A673 (cell line): ENCODE results near the gene LMOD3. TPM values are rescaled to one million over a fixed set of nuclear protein-coding genes. Genes with fewer than 3 reads are reported as not detected.

ENCODE experiments used
- BruUV-seq: library from RNA; stranded (reverse); fragments of 400-500 nt; replicated peaks from 2 replicates; lab custom pipeline; 2021; lab: Mats Ljungman, UMichigan
- CTCF ChIA-PET: fragments of 300-600 bp; sonication (Branson Sonifier 250); formaldehyde crosslinking; loops from one replicate; lab custom pipeline; 2022; ENCODE audit warnings: antibody characterized with exemption; lab: Charles Lee
- POLR2A ChIA-PET: fragments of 300-600 bp; sonication (Branson Sonifier 250); formaldehyde crosslinking; loops from one replicate; lab custom pipeline; 2022; ENCODE audit warnings: antibody characterized with exemption; ENCODE audit not compliant: low non-redundant PET; lab: Charles Lee
- DNase-seq: peaks from one replicate; pipeline ENCODE4 v3.0.0-alpha.2; 2015; ENCODE audit warnings: low spot score
- H3K27ac ChIP-seq: fragments of 200-600 bp; sonication (generic); 2 replicates; pipeline ENCODE4 v1.5.1; 2016; ENCODE audit warnings: mixed run types, low read depth, mild to moderate bottlenecking, mixed read lengths, antibody characterized with exemption, low read length; ENCODE audit not compliant: poor library complexity, severe bottlenecking
- H3K27me3 ChIP-seq: fragments of 200-600 bp; sonication (generic); replicated peaks from 2 replicates; pipeline ENCODE4 v1.6.1; 2017; ENCODE audit warnings: mixed run types, low read depth, mild to moderate bottlenecking, mixed read lengths, antibody characterized with exemption, low read length; ENCODE audit not compliant: insufficient read depth, poor library complexity
- H3K36me3 ChIP-seq: fragments of 200-600 bp; sonication (generic); 2 replicates; pipeline ENCODE4 v1.6.1; 2016; ENCODE audit warnings: mixed run types, mild to moderate bottlenecking, mixed read lengths, antibody characterized with exemption, low read length; ENCODE audit not compliant: insufficient read depth, poor library complexity, severe bottlenecking
- H3K4me1 ChIP-seq: fragments of 200-600 bp; sonication (generic); 2 replicates; pipeline ENCODE4 v1.6.1; 2017; ENCODE audit warnings: mixed run types, mild to moderate bottlenecking, mixed read lengths, antibody characterized with exemption, low read length; ENCODE audit not compliant: insufficient read depth, poor library complexity, severe bottlenecking
- H3K4me3 ChIP-seq: fragments of 200-600 bp; sonication (generic); 2 replicates; pipeline ENCODE4 v1.5.1; 2016; ENCODE audit warnings: low read depth, mixed run types, mild to moderate bottlenecking, mixed read lengths, low read length; ENCODE audit not compliant: poor library complexity, severe bottlenecking
- H3K9me3 ChIP-seq: fragments of 200-600 bp; sonication (generic); 2 replicates; pipeline ENCODE4 v1.6.1; 2016; ENCODE audit warnings: mixed run types, low read depth, mild to moderate bottlenecking, mixed read lengths, antibody characterized with exemption, low read length; ENCODE audit not compliant: poor library complexity, severe bottlenecking
- EZH2 ChIP-seq: fragments of 200-600 bp; sonication (generic); IDR thresholded peaks from 2 replicates; pipeline ENCODE4 v1.6.1; 2017; ENCODE audit warnings: borderline replicate concordance, low read depth, mild to moderate bottlenecking, mixed read lengths, antibody characterized with exemption, low read length; ENCODE audit not compliant: poor library complexity, severe bottlenecking
- intact Hi-C: fragments of 100-400 bp; cut with micrococcal nuclease; formaldehyde crosslinking; loops from one replicate; pipeline ENCODE4 v1.10.0; 2022; ENCODE audit not compliant: unreplicated experiment
- total RNA-seq: library from RNA; stranded (reverse); gene quantifications from 2 replicates; pipeline ENCODE4 v1.2.3, GENCODE V29; 2021
- TF ChIP-seq, protein P1 (sequence below): fragments of 300-800, 200-600 bp; sonication (generic); conservative IDR thresholded peaks from 2 replicates; pipeline ENCODE4 v1.5.1; 2017; ENCODE audit warnings: low read depth, mild to moderate bottlenecking, antibody characterized with exemption, low read length, moderate library complexity, mixed read lengths

The LMOD3 gene
- total RNA-seq, 1 experiment from 2014 or later, result not detected

DNA sequence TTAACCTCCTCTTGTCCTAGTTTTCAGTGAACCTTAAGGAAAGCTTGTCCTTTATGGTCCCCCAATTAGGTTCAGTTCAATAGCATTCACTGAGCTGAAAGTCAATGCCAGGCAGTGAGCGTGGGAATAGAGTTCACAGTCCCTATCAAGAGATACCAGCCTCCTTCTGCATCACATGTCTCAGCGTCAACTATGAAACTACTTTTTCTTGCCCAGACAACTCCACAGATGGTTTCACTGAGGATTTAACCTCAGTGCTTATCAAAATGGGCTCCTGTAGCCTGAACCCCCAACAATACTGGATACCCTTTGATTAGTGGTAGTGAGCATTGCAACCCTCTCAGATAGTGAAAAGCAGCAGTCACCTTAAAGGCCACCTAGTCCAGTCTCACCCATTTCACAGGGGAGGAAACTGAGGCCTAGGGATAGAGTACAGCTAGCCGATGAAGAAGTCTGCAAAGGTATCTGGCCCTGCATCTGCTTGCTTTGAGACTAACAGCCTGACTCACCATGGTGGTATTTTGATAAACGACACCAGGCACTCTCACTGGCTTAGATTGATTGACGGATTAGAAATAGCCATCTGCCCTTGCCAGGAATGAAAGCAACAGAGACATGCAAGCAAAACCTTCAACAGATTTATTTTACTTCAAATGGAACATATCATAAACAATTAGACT lies 40.7 kb downstream of the LMOD3 start:
- no peaks in the 10 kb centered on the region for H3K27me3 ChIP-seq
- peaks cover 27% of the 10 kb centered on the region for H3K4me1 ChIP-seq
- intact Hi-C loops, result no loop called here
- H3K4me3 ChIP-seq, result no peak overlapping the region
- ChIA-PET CTCF (no interaction called here), POLR2A (no interaction called here)
- no peaks in the 10 kb centered on the region for H3K36me3 ChIP-seq
- DNase-seq, result peak; percentile 9
- TF ChIP-seq, protein P1, sequence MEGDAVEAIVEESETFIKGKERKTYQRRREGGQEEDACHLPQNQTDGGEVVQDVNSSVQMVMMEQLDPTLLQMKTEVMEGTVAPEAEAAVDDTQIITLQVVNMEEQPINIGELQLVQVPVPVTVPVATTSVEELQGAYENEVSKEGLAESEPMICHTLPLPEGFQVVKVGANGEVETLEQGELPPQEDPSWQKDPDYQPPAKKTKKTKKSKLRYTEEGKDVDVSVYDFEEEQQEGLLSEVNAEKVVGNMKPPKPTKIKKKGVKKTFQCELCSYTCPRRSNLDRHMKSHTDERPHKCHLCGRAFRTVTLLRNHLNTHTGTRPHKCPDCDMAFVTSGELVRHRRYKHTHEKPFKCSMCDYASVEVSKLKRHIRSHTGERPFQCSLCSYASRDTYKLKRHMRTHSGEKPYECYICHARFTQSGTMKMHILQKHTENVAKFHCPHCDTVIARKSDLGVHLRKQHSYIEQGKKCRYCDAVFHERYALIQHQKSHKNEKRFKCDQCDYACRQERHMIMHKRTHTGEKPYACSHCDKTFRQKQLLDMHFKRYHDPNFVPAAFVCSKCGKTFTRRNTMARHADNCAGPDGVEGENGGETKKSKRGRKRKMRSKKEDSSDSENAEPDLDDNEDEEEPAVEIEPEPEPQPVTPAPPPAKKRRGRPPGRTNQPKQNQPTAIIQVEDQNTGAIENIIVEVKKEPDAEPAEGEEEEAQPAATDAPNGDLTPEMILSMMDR, result no peak
- TF ChIP-seq EZH2, result no peak
- no peak overlapping the region for H3K27ac ChIP-seq
- no peaks in the 10 kb centered on the region for H3K9me3 ChIP-seq
- BruUV-seq, result no TSS peak

DNA sequence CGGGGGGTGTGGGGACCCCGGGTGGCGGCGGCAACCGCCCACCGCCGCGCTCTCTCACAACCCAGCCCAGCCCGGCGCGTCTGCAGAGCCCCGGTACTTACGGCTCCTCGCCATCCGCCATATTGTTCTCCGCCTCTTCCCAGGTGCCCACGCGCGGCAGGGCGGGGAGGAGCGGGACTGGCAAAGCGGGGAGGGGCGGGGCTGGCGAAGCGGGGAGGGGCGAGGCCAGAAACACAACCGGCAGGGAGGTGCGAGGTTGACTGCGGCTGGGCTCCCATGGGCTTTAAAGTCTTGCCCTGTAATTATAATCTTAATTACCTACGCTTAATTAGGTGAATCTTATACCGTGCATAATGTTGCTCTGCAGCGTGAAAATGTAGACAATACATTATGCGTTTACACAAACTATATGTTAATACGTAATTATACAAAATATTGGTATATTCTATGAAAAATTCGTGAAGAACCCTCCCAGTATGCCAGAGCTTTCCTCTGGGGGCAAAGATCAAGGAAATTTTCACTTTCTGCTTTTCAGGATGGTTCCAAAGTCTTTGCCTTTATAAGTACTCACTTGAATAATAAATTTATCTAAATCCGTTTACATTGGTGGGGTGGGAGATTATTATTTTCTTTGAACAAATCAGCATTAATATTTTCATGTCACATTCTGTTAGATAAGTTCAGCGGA lies 42.0 kb downstream of the LMOD3 start, which contains the start of gene UBA3:
UBA3 (minus strand) TSS at position 133 of the 688 bp plus-strand sequence; CDS start at position 121, 12 bp downstream.
- POLR2A ChIA-PET, result no interaction called here
- CTCF ChIA-PET, result no interaction called here
- H3K27me3 ChIP-seq, result no peaks in the 10 kb centered on the region
- no peaks in the 10 kb centered on the region for H3K9me3 ChIP-seq
- H3K4me3 ChIP-seq, result peak within 1 kb of the TSS; percentile 62
- BruUV-seq, result no TSS peak
- peak within 1 kb of the TSS; percentile 77 for H3K27ac ChIP-seq
- TF ChIP-seq, protein P1, result no peak
- TF ChIP-seq EZH2, result no peak
- no peaks in the 10 kb centered on the region for H3K36me3 ChIP-seq
- DNase-seq, result peak; percentile 84
- intact Hi-C loops, result no loop called here
- peaks cover 27% of the 10 kb centered on the region for H3K4me1 ChIP-seq

DNA sequence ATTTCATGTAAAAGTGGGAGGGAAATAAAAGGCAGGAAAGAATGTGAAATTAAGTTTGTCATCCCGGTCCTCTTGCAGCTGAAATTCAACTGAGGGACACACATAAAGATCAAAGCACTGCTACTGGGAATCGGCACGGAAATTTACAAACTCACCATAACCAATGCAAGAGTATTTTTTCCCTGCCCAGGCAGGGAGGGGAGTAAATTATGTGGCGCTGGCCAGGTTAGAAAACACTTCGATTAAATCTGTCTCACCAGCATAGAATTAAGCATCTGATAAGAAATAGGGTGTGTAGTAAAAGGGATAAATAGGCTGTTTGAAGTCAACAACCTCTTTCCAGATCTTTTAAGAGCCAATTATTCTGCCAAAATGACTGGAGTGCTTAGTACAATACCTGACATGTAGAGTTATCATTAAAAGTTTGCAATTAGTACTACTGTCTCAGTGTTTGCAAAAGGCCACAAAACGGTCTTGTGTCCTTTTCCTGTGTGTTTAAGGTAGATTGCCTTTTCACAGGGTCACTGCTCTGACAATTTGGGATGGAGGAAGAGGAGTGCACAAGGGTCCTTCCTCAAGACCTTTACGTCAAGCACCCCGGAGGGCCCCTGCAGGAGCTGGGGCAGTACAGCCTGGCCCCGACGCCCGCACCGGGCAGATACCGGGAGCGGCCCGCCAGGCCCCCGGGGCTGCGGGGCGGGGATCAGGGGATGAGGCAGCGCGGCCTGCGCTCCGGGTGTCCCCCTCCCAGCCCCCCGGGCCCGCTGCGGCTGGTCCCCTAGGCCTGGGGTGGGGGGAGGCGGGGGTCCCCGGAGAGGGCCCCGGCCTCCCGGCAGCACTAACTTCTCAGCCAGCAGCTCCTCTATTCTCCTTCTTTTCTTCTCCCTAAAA lies 42.9 kb downstream of the LMOD3 start:
- TF ChIP-seq, protein P1, result no peak
- no peak for TF ChIP-seq EZH2
- peak; percentile 2 for DNase-seq
- peaks cover 26% of the 10 kb centered on the region for H3K4me1 ChIP-seq
- peak overlapping the region; percentile 77 for H3K27ac ChIP-seq
- intact Hi-C loops, result no loop called here
- no peaks in the 10 kb centered on the region for H3K27me3 ChIP-seq
- TSS peak; percentile 63 for BruUV-seq
- peak overlapping the region; percentile 62 for H3K4me3 ChIP-seq
- CTCF ChIA-PET, result no interaction called here
- no peaks in the 10 kb centered on the region for H3K36me3 ChIP-seq
- H3K9me3 ChIP-seq, result no peaks in the 10 kb centered on the region
- POLR2A ChIA-PET, result no interaction called here
